HG03457 (cell line): ENCODE measurements around the gene PTPN2.
"Not testable (repeated sequence)": the region's sequence is repeated elsewhere in the genome, so short reads cannot be mapped to it uniquely, and the experiment has no call there.

Source experiments
- ATAC-seq: cut with Tn5 transposase; IDR thresholded peaks from one replicate; pipeline ENCODE4 v1.9.1; 2021; ENCODE audit warnings: moderate number of reproducible peaks; ENCODE audit not compliant: unreplicated experiment

The PTPN2 gene

GRCh38 chr18:12776821-12777471, 107.1 kb downstream of the PTPN2 start:
- ATAC-seq = no peak

DNA sequence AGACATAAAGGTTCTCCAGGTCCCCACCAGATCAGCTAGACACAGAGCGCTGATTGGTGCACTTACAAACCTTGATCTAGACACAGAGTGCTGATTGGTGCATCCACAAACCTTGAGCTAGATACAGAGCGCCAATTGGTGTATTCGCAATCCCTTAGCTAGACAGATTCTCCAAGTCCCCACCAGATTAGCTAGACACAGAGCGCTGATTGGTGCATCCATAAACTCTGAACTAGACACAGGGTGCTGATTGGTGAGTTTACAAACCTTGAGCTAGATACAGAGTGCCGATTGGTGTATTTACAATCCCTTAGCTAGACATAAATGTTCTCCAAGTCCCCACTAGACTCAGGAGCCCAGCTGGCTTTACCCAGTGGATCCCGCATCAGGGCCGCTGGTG, 107.6 kb downstream of the PTPN2 start:
- not testable (repeated sequence) for ATAC-seq

- no peak for ATAC-seq
These were observed 109.1 kb downstream of the PTPN2 start for GRCh38 chr18:12774982-12775381.

DNA sequence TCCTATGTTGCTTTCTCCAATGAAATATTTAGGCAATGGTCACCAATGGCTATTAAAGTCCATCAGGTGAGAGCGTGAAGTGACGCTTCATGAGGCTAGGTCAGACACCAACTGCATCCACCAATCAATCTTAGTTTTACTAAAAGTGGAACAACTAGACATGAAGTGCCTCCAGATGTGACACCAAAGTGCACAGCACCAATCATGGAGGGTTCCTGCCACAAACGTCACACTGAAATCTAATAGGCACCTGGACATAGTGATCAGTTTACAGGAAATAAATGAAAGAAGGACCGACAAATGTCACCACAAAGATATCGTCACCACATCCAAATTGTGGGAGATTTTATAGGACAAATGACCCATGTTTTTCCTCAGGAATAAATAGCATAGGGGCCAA, 110.7 kb downstream of the PTPN2 start:
- ATAC-seq = no peak

DNA sequence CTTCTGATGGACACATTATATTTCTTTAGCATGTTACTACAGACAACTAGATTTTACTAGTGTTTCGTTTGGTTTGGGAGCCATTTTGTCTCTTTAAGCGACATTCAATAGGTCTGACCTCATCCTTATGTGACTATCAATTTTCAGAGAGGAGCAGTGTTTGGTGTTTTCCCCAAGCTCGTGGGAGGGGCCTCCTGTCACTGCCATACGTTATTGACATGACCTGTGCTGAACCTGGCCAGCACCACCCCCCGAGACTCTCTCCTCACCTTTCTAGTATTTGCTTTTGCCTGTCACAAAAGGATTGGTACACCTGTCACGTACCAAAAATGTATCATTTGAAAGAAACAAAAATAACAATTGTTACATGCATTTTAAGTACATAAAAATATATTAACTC, 111.9 kb downstream of the PTPN2 start:
- ATAC-seq = no peak

DNA sequence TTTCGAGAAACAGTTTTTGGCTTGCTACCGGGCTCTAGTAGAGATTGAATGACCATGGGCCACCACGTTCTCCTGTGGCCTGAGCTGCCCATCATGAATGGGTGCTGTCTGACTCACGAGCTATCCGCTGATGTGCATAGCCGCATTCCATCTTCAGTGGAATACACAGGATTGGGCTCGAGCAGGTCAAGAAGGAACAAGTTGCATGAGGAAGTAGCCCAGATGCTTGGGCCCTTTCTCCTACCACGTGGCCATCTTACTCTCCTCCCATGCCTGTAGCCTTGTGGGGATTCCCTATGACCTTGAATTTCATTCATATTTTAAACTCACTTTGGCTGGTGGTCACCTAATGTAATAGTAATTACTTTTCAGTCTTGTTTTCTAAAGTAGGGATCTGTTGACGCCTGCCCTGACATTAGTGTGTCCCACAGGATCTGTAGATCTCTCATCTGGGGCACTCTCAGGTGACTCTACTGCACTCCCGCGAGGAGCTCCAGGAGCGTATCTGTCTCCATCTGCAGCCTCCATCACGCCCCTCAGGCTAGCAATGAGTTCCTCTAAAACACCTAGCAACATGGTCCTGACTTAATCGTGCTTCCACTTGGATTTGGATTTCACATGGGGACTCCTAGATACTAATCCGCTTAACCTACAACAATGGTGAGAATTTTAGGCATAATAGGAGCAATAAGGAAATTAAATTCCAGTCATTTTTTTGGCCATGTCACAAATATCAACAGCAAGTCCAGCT, 113.4 kb downstream of the PTPN2 start:
- ATAC-seq = no peak

DNA sequence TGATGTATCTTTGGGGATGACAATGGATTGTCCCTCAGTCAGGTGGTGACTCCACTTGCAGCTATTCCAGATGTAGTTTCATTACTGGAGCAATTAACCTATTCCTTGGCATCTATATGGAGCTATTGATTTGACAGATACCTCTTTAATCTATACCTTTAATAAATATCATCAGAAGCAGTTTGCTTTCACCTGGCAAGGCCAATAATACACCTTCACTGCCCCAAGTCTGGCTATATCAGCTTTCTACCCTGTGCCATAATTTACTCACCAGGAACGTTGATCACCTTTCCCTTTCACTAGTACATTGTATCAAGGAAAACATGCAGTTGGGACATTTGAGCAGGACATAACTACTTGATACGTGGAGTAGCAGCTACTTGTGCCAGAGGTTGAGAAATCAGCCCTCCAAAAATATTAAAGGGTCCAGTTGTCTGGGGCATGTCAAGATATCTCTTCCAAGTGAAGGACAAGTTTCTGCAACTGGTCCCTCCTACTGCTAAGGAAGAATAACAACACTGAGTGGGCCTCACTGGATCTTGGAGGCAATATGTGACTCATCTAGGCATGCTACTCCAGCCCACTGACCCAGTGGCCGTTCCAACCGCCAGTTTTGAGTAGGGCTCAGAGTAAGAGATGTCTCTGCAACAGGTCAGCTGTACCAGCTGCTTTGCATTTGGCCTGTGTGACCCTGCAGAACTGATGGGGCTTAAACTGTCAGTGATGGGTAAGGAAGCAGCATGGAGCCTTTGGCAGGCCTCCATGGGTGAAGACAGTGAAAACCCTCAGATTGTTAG, 114.2 kb downstream of the PTPN2 start:
- ATAC-seq = no peak

DNA sequence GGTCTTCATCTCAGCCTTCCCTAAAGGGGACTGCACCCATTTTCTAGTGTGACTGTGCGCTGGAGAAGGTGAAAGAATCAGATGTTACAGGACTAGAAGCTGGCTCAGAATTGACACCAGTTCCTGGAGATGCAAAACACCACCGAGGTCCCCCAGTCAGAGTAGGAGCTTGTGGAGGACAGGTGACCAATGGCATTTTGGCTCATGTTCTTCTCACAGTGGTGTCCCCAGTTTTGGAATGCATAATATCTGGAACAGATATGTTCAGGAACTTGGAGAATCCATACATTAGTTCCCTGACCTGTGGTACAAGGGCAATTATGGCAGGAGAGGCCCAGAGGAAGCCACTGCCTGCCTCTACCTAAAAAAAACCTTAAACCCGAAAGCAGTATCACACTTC, 114.9 kb downstream of the PTPN2 start:
- no peak for ATAC-seq

DNA sequence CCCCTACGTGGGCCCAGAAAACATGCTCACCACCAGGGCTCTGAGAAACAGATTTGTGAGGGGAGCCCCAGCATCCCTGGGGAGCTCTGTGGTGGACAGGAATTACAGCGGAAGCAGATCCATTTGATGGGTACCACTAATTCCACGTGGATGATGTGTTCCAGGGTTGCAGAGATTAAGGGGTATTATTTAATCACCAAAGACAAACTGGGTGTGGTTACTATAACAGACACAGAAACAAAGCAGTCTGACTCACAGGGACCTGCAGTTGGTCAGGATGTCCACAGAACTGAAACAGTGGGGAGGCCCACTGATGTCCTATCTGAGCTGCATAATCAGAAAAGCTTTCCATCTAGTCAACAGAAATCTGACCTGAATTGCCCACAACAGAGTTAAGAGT, 115.4 kb downstream of the PTPN2 start:
- ATAC-seq = no peak

DNA sequence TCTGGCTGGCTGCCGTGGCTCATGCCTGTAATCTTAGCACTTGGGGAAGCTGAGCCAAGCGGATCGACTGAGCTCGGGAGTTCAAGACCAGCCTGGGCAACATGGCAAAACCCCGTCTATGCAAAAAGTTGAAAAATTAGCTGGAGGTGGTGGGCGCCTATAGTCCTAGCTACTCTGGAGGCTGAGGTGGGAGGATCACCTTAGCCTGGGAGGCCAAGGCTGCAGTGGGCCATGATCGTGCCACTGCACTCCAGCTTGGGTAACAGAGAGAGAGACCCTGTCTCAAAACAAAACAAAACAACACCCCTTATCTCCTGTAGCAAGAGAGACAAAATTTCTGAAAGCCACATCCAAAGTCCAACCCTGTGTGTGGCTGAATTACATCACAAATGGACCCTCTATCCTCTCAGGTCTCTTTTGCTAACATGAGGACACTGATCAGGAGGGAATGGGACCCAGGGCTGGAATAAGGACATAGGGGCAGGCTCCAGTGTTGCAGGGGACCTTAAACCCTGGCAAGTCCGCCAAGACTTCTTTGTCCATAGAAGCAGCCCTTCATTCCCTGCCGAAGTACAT, 116.4 kb downstream of the PTPN2 start:
- ATAC-seq = no peak

DNA sequence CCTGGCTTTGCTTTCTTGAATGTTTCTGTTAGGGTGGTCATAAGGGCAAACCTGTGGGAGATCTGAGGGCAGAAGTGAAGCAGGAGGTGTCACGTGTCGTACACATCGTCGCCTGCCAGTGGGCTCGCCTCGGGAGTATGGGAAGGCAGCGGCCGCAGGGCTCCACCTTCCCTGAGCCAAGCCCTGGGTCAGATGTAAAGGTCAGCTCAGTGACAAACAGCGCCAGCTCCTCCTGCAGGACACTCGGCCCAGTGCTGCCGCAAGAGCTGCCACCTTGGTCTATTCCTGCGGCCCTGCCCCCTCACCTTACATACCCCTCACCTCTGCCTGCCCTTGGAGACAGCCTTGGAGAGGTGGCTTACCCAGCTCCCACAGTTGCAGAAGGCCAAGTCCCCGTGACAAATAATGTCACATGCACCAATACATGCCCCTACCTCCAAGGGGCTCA, 117.0 kb downstream of the PTPN2 start:
- ATAC-seq = no peak

DNA sequence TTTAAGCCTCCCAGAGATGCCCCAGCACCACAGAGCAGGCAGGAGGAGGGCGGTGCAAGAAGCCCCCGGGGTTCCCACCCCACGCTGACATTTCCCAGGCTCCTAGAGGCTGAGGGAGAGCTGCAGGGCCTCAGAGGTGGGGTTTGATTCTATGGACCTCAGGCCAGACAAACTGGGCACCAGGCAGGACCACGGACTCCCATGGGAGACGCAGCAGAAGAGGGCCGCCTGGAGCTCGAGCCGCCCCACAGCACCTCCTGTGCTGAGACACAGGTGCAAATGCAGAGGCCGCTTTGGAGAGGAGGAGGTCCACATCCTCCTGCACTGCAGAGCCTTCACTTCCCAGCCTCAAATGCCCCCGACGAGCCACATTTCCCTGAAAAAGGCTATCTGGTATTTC, 118.5 kb downstream of the PTPN2 start:
- ATAC-seq = no peak

DNA sequence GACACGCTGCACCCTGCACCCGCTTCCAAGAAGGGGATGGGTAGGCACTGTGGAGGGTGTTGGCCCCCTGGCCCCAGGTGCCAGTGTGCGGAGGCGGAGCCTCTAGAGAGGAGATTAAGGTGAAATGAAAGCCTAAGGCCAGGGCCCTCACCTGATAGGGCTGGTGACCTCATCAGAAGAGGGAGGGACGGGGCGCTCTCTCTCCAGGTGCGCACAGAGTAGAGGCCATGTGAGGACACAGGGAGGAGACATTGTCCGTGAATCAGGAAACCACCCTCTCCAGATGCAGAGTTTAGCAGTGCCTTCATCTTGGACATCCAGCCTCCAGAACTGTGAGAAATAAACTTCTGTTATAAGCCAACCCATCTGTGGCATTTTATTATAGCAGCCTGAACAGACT, 118.9 kb downstream of the PTPN2 start:
- no peak for ATAC-seq

GRCh38 chr18:12758566-12758965, 125.5 kb downstream of the PTPN2 start:
- ATAC-seq = not testable (repeated sequence)

DNA sequence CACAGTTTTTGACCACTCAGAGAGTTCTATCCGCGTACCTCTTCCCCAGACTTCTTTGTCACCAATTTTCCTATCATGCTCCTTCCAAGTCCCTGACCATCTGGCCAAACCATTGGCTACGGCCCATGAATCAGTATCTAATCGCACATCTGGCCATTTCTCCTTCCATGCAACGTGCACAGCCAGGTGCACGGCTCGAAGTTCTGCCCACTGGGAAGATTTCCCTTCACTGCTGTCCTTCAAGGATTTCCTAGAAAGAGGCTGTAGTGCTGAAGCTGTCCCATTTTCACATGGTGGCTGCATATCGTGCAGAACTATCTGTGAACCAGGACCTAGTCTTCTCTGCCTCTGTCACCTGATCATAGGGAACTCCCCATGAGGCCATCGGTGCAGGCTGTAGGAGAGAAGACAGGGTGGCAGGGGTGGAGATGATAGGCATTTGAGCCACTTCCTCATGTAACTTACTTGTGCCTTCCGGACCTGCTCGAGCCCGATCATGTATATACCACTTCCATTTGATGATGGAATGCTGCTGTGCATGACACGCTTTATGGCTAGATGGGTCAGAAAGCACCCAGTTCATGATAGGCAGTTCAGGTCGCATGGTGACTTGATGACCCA, 127.3 kb downstream of the PTPN2 start:
- not testable (repeated sequence) for ATAC-seq

DNA sequence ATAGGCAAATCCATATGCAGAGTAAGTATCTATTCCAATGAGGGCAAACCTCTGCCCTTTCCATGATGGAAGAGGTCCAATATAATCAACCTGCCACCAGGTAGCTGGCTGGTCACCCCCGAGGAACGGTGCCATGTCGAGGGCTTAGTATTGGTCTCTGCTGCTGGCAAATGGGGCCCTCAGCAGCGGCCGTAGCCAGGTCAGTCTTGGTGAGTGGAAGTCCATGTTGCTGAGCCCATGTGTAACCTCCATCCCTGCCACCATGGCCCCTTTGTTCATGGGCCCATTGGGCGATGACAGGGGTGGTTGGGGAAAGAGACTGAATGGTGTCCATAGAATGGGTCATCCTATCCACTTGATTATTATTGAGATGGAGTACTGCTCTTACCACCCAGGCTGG, 128.4 kb downstream of the PTPN2 start:
- ATAC-seq = not testable (repeated sequence)

GRCh38 chr18:12754511-12754910, 129.5 kb downstream of the PTPN2 start:
- no peak for ATAC-seq

DNA sequence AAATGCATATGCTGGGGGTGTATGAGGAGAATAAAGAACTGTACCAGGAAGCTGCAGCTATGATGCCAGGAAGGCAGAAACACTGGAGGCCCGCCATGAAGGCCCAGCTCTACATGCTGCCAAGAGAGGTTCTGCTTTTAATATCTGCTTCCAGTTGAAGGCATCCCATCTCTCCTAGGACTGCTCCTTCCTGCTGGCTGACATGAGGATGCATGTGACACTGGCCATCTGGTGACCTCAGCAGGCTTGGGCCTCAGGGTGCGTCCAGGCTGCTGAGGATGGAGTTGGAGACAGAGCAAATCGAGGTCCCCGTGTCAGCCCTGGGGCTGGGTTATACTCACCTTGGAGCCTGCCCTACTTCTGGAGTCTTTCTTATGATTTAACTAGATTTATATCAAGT, 132.1 kb downstream of the PTPN2 start:
- no peak for ATAC-seq

DNA sequence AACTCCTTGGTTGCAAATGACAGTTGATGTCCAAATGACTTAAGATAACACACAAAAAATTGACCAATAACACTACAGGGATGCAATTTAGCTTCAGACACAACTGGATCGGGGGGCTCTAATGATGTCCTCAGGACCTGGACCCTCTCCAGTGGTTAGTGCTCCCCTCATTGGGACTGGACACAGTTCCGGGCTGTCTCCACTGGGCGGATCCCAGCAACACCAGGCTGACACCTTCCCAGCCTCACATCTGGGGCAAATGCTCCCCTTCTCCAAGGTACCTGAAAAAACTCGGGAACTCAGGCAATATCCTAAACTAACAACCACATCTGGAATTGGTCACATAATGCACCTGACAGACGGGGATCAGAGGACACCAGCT, 132.5 kb downstream of the PTPN2 start:
- ATAC-seq = no peak

GRCh38 chr18:12750715-12751502, 133.1 kb downstream of the PTPN2 start:
- ATAC-seq = no peak
